Kidney (tissue), 14 donors: ENCODE results near the gene FHOD3. TPM values are rescaled to one million over a fixed set of nuclear protein-coding genes. Genes with fewer than 3 reads are reported as not detected.

Experiments
- DNase-seq, 5 donors: peaks; one replicate each; pipeline ENCODE4 v3.0.0-alpha.2; 2013 to 2020
- FAIRE-seq: peaks from 2 replicates; lab custom pipeline; 2012; peaks lifted over from hg19 to GRCh38; lab: Jason Lieb, UNC
- H3K27ac ChIP-seq, 2 donors: one replicate each; pipeline ENCODE4 v1.7.0; 2013; ENCODE audit warnings: low read depth in 2 of 2, low read length in 2 of 2, inconsistent platforms in 1 of 2
- H3K27me3 ChIP-seq: one replicate; pipeline ENCODE4 v1.7.1; 2013; ENCODE audit warnings: low read length, inconsistent platforms; ENCODE audit not compliant: control insufficient read depth, insufficient read depth
- H3K36me3 ChIP-seq, 3 donors: one replicate each; pipeline versions ENCODE4 v1.7.0 to v1.7.1; 2013; ENCODE audit warnings: low read length in 3 of 3, control low read depth in 1 of 3, inconsistent platforms in 1 of 3; ENCODE audit not compliant: insufficient read depth in 3 of 3, control insufficient read depth in 2 of 3
- H3K4me1 ChIP-seq, 3 donors: one replicate each; pipeline versions ENCODE4 v1.7.0 to v1.7.1; 2013; ENCODE audit warnings: low read length in 3 of 3, inconsistent platforms in 1 of 3, low read depth in 1 of 3; ENCODE audit not compliant: control insufficient read depth in 2 of 3, insufficient read depth in 2 of 3
- H3K4me3 ChIP-seq, 3 donors: one replicate each; pipeline versions ENCODE4 v1.7.0 to v1.8.1; 2013; ENCODE audit warnings: low read length in 3 of 3, control low read depth in 1 of 3, inconsistent platforms in 1 of 3
- H3K9ac ChIP-seq, 3 donors: one replicate each; pipeline versions ENCODE4 v1.7.0 to v1.7.1; 2013; ENCODE audit warnings: low read length in 3 of 3, control low read depth in 1 of 3, inconsistent platforms in 1 of 3
- H3K9me3 ChIP-seq, 3 donors: one replicate each; pipeline versions ENCODE4 v1.7.0 to v1.7.1; 2013; ENCODE audit warnings: low read length in 3 of 3, control low read depth in 1 of 3, inconsistent platforms in 1 of 3; ENCODE audit not compliant: control insufficient read depth in 2 of 3, insufficient read depth in 1 of 3
- intact Hi-C: fragments of 100-400 bp; cut with DNase I; formaldehyde crosslinking; loops from one replicate; pipeline ENCODE4 v1.11.1; 2022
- polyA plus RNA-seq: library from polyadenylated mRNA; stranded (reverse); fragments of 350-450 nt; fragmentation: Illumina TruSeq; extraction: RNeasy Lipid Tissue Mini Kit (QIAGEN cat#74804); gene quantifications from one replicate; pipeline ENCODE4 v1.2.3, GENCODE V29; 2014; ENCODE audit warnings: low read depth, low replicate concordance; ENCODE audit not compliant: insufficient read depth
- total RNA-seq: library from RNA; stranded (reverse); fragmentation: NEBNext Ultra II Directional; extraction: Animal tissue kit (Norgen Biotek cat#: 25700); gene quantifications from one replicate; pipeline ENCODE4 v1.2.1, GENCODE V29; 2021
- TF ChIP-seq, protein P1 (sequence below): IDR thresholded peaks from 3 replicates; pipeline ENCODE4 v1.5.1; 2012; ENCODE audit warnings: mild to moderate bottlenecking, moderate library complexity, borderline replicate concordance; ENCODE audit not compliant: insufficient read depth; ENCODE audit errors: extremely low read depth
- donor health status: control.
- donor health status: control.
- donor health status: control.
- donor health status: control.
- donor health status: control.
- donor health status: DM: yes; HTN: yes; CAD: no.
- donor health status: Normal renal cell carcinoma (clear cell type).

FHOD3 gene
- total and polyA plus RNA-seq, 2 donors from 2014 or later, result 21.5 to 28.0 TPM

DNA sequence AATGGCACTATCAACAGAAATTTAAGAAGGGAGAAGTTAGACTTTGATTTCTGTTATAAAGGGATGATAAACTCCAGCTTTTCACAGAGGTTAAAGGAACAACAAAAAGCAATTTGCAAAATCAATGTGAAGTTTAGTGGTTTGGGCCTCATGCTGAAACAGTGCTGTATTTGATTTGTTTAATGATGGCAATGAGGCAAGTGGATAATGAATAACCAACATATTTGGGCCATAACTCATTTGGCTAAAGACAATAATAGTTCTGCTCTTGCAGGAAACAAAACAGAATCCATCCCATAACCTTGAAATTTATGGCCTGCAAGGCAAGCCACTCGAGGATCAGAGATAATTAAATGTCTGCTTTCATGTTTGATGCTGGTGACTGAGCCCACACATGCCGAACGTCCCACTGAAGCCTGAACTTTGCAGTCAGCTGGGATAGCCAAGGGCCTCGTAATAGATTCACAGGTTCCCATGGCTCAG is 474.8 kb downstream of the FHOD3 start:
- no peaks in the 10 kb centered on the region for H3K9me3 ChIP-seq
- no peaks in the 10 kb centered on the region for H3K36me3 ChIP-seq
- TF ChIP-seq, protein P1, sequence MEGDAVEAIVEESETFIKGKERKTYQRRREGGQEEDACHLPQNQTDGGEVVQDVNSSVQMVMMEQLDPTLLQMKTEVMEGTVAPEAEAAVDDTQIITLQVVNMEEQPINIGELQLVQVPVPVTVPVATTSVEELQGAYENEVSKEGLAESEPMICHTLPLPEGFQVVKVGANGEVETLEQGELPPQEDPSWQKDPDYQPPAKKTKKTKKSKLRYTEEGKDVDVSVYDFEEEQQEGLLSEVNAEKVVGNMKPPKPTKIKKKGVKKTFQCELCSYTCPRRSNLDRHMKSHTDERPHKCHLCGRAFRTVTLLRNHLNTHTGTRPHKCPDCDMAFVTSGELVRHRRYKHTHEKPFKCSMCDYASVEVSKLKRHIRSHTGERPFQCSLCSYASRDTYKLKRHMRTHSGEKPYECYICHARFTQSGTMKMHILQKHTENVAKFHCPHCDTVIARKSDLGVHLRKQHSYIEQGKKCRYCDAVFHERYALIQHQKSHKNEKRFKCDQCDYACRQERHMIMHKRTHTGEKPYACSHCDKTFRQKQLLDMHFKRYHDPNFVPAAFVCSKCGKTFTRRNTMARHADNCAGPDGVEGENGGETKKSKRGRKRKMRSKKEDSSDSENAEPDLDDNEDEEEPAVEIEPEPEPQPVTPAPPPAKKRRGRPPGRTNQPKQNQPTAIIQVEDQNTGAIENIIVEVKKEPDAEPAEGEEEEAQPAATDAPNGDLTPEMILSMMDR, result no peak
- H3K27ac ChIP-seq, result no peak overlapping the region
- intact Hi-C loops, result no loop called here
- no peak overlapping the region for H3K4me3 ChIP-seq
- H3K9ac ChIP-seq, result no peak overlapping the region
- no peaks in the 10 kb centered on the region for H3K27me3 ChIP-seq
- H3K4me1 ChIP-seq, result peaks cover 0 to 2% (median 0%) of the 10 kb centered on the region in 3 donors
- DNase-seq (peak in 4 of 5 donors; percentile 65 to 93 (median 80)), FAIRE-seq (no peak)

GRCh38 chr18:36775396-36775795 is 477.9 kb downstream of the FHOD3 start:
- peaks cover 0 to 6% (median 6%) of the 10 kb centered on the region in 3 donors for H3K36me3 ChIP-seq
- H3K9ac ChIP-seq, result no peak overlapping the region
- TF ChIP-seq, protein P1, result no peak
- H3K4me3 ChIP-seq, result no peak overlapping the region
- DNase-seq (no peak), FAIRE-seq (no peak)
- intact Hi-C loops, result no loop called here
- H3K27me3 ChIP-seq, result no peaks in the 10 kb centered on the region
- no peaks in the 10 kb centered on the region for H3K9me3 ChIP-seq
- no peak overlapping the region for H3K27ac ChIP-seq
- peaks cover 0 to 2% (median 0%) of the 10 kb centered on the region in 3 donors for H3K4me1 ChIP-seq

- H3K27ac ChIP-seq, result no peak overlapping the region
- no peak overlapping the region for H3K4me3 ChIP-seq
- H3K36me3 ChIP-seq, result peaks cover 0 to 13% (median 6%) of the 10 kb centered on the region in 3 donors
- TF ChIP-seq, protein P1, result no peak
- no peaks in the 10 kb centered on the region for H3K9me3 ChIP-seq
- no peaks in the 10 kb centered on the region for H3K27me3 ChIP-seq
- no peak overlapping the region for H3K9ac ChIP-seq
- FAIRE-seq (no peak), DNase-seq (no peak)
- peaks cover 0 to under 1% (median 0%) of the 10 kb centered on the region in 3 donors for H3K4me1 ChIP-seq
- intact Hi-C loops, result no loop called here
Measured at GRCh38 chr18:36776650-36777049, 479.1 kb downstream of the FHOD3 start.

- Histone ChIP-seq H3K27ac (no peak overlapping the region), H3K9ac (no peak overlapping the region), H3K36me3 (peaks cover 0 to 13% (median 6%) of the 10 kb centered on the region in 3 donors), H3K4me3 (no peak overlapping the region), H3K9me3 (no peaks in the 10 kb centered on the region), H3K4me1 (no peaks in the 10 kb centered on the region), H3K27me3 (no peaks in the 10 kb centered on the region)
- FAIRE-seq (no peak), DNase-seq (no peak)
- intact Hi-C loops, result no loop called here
- TF ChIP-seq, protein P1, result no peak
Measured at GRCh38 chr18:36777566-36777965, 480.1 kb downstream of the FHOD3 start.
